Thyroid gland (tissue), 4 donors: ENCODE data around the gene DNAH9.

Experiments used
- POLR2A ChIP-seq, 2 donors: fragments of 450-650 bp; IDR thresholded peaks; one replicate each; pipeline ENCODE4 v1.6.1; 2017; ENCODE audit warnings: antibody characterized with exemption in 2 of 2, mild to moderate bottlenecking in 2 of 2, moderate library complexity in 1 of 2
- TF ChIP-seq, protein P1 (sequence below), 6 experiments: fragments of 200-600 bp in 3 of 6; fragments of 450-650 bp in 3 of 6; sonication (generic) in 3 of 6; IDR thresholded peaks; one replicate each; pipeline ENCODE4 v1.5.1; 2016 to 2019; ENCODE audit warnings: antibody characterized with exemption in 6 of 6, mild to moderate bottlenecking in 2 of 6, inconsistent platforms in 1 of 6, moderate library complexity in 1 of 6

DNA sequence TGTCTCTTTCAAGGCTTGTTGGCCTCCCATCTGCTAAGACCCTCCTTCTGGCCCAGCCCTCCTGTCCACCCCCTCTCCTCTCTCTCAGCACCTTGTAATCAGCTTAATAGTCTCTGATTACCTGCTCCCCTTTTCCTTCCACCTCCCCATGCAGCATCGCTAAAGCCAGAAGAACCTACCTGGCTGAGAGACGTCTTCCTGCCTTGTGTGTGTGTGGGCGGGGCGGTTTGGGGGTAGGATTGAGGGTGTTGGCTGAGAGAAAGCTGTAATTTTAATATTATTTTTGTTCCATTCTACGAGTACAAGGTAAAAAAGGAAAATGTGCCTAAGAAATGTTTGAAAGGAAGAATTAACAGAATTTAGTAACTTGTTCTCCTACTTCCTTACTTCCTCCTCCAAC, 3.4 kb downstream of the DNAH9 start:
- TF ChIP-seq, protein P1, sequence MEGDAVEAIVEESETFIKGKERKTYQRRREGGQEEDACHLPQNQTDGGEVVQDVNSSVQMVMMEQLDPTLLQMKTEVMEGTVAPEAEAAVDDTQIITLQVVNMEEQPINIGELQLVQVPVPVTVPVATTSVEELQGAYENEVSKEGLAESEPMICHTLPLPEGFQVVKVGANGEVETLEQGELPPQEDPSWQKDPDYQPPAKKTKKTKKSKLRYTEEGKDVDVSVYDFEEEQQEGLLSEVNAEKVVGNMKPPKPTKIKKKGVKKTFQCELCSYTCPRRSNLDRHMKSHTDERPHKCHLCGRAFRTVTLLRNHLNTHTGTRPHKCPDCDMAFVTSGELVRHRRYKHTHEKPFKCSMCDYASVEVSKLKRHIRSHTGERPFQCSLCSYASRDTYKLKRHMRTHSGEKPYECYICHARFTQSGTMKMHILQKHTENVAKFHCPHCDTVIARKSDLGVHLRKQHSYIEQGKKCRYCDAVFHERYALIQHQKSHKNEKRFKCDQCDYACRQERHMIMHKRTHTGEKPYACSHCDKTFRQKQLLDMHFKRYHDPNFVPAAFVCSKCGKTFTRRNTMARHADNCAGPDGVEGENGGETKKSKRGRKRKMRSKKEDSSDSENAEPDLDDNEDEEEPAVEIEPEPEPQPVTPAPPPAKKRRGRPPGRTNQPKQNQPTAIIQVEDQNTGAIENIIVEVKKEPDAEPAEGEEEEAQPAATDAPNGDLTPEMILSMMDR (IDR thresholded peaks at IDR 0.05), result no peak
- no peak for TF ChIP-seq POLR2A (IDR thresholded peaks at IDR 0.05)
